GM20000 (cell line): Measurements from ENCODE around the gene LAMA4.

Experiments used
- DNase-seq: peaks from one replicate; pipeline ENCODE4 v3.0.0; 2012; ENCODE audit warnings: low spot score
- CTCF ChIP-seq: IDR thresholded peaks from 2 replicates; pipeline ENCODE4 v1.5.1; 2012; ENCODE audit warnings: mild to moderate bottlenecking, control low read depth; ENCODE audit errors: extremely low read depth, missing control alignments

LAMA4 gene

GRCh38 chr6:112227992-112228391, 26.4 kb downstream of the LAMA4 start:
- no peak for DNase-seq
- TF ChIP-seq CTCF = no peak

GRCh38 chr6:112227411-112227810, 27.0 kb downstream of the LAMA4 start:
- no peak for TF ChIP-seq CTCF
- DNase-seq = no peak

GRCh38 chr6:112225691-112226090, 28.7 kb downstream of the LAMA4 start:
- DNase-seq = no peak
- TF ChIP-seq CTCF = no peak

GRCh38 chr6:112224088-112224487, 30.3 kb downstream of the LAMA4 start:
- no peak for TF ChIP-seq CTCF
- DNase-seq = no peak

- DNase-seq = no peak
- no peak for TF ChIP-seq CTCF
Observed at GRCh38 chr6:112223070-112223861, 31.1 kb downstream of the LAMA4 start.

- TF ChIP-seq CTCF = no peak
Observed at GRCh38 chr6:112221981-112222852, 32.1 kb downstream of the LAMA4 start.

GRCh38 chr6:112221561-112221960, 32.8 kb downstream of the LAMA4 start:
- no peak for DNase-seq
- no peak for TF ChIP-seq CTCF

More at GRCh38 chr6:112221981-112222852, 32.1 kb downstream of the LAMA4 start:
- no peak for DNase-seq
